ENCODE data around the gene COL27A1.

GRCh38 chr9:114300846-114301797 is 145.8 kb downstream of the COL27A1 start:
- TF ChIP-seq CTCF (IDR thresholded peaks at IDR 0.05) (no peak), POLR2A (IDR thresholded peaks at IDR 0.05) (no peak)

All from adrenal gland (tissue), 5 donors.